Heart left ventricle (tissue), 13 donors: Measurements from ENCODE around the gene TMTC2.

Source experiments
- POLR2A ChIP-seq, 2 donors: fragments of 450-650 bp; IDR thresholded peaks; one replicate each; pipeline ENCODE4 v1.6.1; 2017; ENCODE audit warnings: antibody characterized with exemption in 2 of 2, mild to moderate bottlenecking in 2 of 2, moderate library complexity in 2 of 2
- TF ChIP-seq, protein P1 (sequence below), 12 donors: fragments of 200-600 bp; sonication (generic) in 4 of 12; IDR thresholded peaks; one replicate each; pipeline versions ENCODE4 v1.5.0 to v1.8.0; 2018 to 2022; ENCODE audit warnings: antibody characterized with exemption in 12 of 12, mild to moderate bottlenecking in 5 of 12
- donor health status: ischemic (EF 13 %, LVEDD 7.1; RV severe dilation, severe dysfunction).
- donor health status: DM: no; HTN: yes; CAD: no.
- donor health status: DM: no; HTN: no; CAD: no.
- donor health status: ischemic (EF 25% LVEDD 6.9; RV normal size, moderate dysfunction).
- donor health status: ischemic (EF 25% LVEDD 5.7; RV mildly dilated, moderate dysfunction).
- donor health status: ischemic (EF 35%, LVEDD 5.7; RV mildly dilated, moderate dysfunction).
- donor health status: nonischemic (EF 11% LVEDD 7.7; RV severe dilation, severe dysfunction).
- donor health status: DM: yes; HTN: yes; CAD: no.
- donor health status: PGD.
- donor health status: ischemic (EF 29% LVEDD 5.4; RV normal size, mild dysfunction).
- donor health status: nonischemic (EF 23%, LVEDD 6.1; RV moderate dilation, normal function).

DNA sequence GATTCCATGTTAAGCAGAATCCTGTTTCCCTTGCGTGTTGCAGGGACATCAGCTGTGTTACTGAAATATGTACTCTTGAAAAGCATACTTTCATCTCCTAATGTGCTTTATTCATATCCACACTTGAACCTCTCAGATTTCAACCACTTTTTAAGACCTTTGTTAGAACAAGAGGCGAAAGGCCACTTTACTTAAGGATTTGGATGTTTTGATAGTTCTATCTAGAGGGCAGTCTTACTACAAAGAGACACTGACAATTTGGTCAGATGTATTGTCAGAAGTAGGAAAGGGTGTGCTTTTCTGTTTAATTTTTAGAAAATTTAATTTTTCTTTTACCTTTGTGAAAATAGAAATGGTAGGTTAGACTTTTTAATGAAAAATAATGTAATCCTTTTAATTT lies 267.9 kb downstream of the TMTC2 start:
- TF ChIP-seq, protein P1, sequence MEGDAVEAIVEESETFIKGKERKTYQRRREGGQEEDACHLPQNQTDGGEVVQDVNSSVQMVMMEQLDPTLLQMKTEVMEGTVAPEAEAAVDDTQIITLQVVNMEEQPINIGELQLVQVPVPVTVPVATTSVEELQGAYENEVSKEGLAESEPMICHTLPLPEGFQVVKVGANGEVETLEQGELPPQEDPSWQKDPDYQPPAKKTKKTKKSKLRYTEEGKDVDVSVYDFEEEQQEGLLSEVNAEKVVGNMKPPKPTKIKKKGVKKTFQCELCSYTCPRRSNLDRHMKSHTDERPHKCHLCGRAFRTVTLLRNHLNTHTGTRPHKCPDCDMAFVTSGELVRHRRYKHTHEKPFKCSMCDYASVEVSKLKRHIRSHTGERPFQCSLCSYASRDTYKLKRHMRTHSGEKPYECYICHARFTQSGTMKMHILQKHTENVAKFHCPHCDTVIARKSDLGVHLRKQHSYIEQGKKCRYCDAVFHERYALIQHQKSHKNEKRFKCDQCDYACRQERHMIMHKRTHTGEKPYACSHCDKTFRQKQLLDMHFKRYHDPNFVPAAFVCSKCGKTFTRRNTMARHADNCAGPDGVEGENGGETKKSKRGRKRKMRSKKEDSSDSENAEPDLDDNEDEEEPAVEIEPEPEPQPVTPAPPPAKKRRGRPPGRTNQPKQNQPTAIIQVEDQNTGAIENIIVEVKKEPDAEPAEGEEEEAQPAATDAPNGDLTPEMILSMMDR (IDR thresholded peaks at IDR 0.05), result no peak
- TF ChIP-seq POLR2A (IDR thresholded peaks at IDR 0.05), result no peak
